DND-41 (cell line): Measurements from ENCODE around the gene SMURF1.

Source experiments
- ATAC-seq: fragments of 200-7000 bp; cut with Tn5 transposase; 3 replicates; pipeline ENCODE4 v1.9.1; 2021; ENCODE audit warnings: low read depth; ENCODE audit not compliant: insufficient read depth
- DNase-seq: peaks from one replicate; pipeline ENCODE4 v3.0.0-alpha.2; 2020
- H2AFZ ChIP-seq: 2 replicates; pipeline ENCODE4 v1.6.0; 2012; ENCODE audit warnings: low read depth, low read length
- H3K27ac ChIP-seq: 2 replicates; pipeline ENCODE4 v1.5.1; 2012; ENCODE audit warnings: low read length, inconsistent platforms
- H3K27me3 ChIP-seq: fragments of 200-600 bp; sonication (generic); 2 replicates; pipeline ENCODE4 v1.6.0; 2012; ENCODE audit warnings: low read length, mild to moderate bottlenecking, inconsistent platforms; ENCODE audit not compliant: insufficient read depth, poor library complexity
- H3K36me3 ChIP-seq: 2 replicates; pipeline ENCODE4 v1.5.1; 2012; ENCODE audit warnings: low read length, inconsistent platforms; ENCODE audit not compliant: insufficient read depth
- H3K4me1 ChIP-seq: 2 replicates; pipeline ENCODE4 v1.5.1; 2012; ENCODE audit warnings: mild to moderate bottlenecking, low read length; ENCODE audit not compliant: insufficient read depth
- H3K4me2 ChIP-seq: 2 replicates; pipeline ENCODE4 v1.6.0; 2012; ENCODE audit warnings: mild to moderate bottlenecking, moderate library complexity, low read length, inconsistent platforms; ENCODE audit not compliant: insufficient read depth
- H3K4me3 ChIP-seq, 2 experiments: fragments of 200-600 bp in 1 of 2; shearing (Covaris generic) in 1 of 2; 2 replicates each; pipeline ENCODE4 v1.5.1; 2012 to 2016; ENCODE audit warnings: inconsistent platforms in 2 of 2, low read length in 2 of 2, mild to moderate bottlenecking in 2 of 2, low read depth in 1 of 2, moderate library complexity in 1 of 2
- H3K79me2 ChIP-seq: 2 replicates; pipeline ENCODE4 v1.6.0; 2012; ENCODE audit warnings: low read length, inconsistent platforms; ENCODE audit not compliant: insufficient read depth
- H3K9ac ChIP-seq: 2 replicates; pipeline ENCODE4 v1.6.0; 2012; ENCODE audit warnings: low read depth, mild to moderate bottlenecking, inconsistent platforms, low read length, moderate library complexity
- H3K9me3 ChIP-seq: 2 replicates; pipeline ENCODE4 v1.5.1; 2012; ENCODE audit warnings: low read length, moderate library complexity, mild to moderate bottlenecking, inconsistent platforms; ENCODE audit not compliant: insufficient read depth, severe bottlenecking
- H4K20me1 ChIP-seq: 2 replicates; pipeline ENCODE4 v1.6.0; 2012; ENCODE audit warnings: low read length; ENCODE audit not compliant: insufficient read depth
- CTCF ChIP-seq: IDR thresholded peaks from 2 replicates; pipeline ENCODE4 v1.5.1; 2012; ENCODE audit warnings: borderline replicate concordance, low read length, moderate library complexity, mild to moderate bottlenecking; ENCODE audit not compliant: poor library complexity, severe bottlenecking; ENCODE audit errors: extremely low read depth
- EZH2 ChIP-seq: IDR thresholded peaks from 3 replicates; pipeline ENCODE4 v1.6.1; 2012; ENCODE audit warnings: borderline replicate concordance, low read depth, mild to moderate bottlenecking, moderate library complexity, low read length, inconsistent platforms; ENCODE audit not compliant: severe bottlenecking

Gene SMURF1

GRCh38 chr7:98985406-98985805, 158.5 kb downstream of the SMURF1 start:
- H3K9ac ChIP-seq: no peak overlapping the region
- H4K20me1 ChIP-seq: 0 out of 2 replicates have a peak, but pooled peaks cover 7% of the 10 kb centered on the region
- ATAC-seq (no peak), DNase-seq (no peak)
- H3K36me3 ChIP-seq: peaks cover 97% of the 10 kb centered on the region
- no peaks in the 10 kb centered on the region for H3K9me3 ChIP-seq
- no peak overlapping the region for H3K4me2 ChIP-seq
- H2AFZ ChIP-seq: no peak overlapping the region
- no peak overlapping the region for H3K27ac ChIP-seq
- no peaks in the 10 kb centered on the region for H3K4me1 ChIP-seq
- TF ChIP-seq CTCF (no peak), EZH2 (no peak)
- H3K4me3 ChIP-seq: no peak overlapping the region
- H3K27me3 ChIP-seq: no peaks in the 10 kb centered on the region
- no peaks in the 10 kb centered on the region for H3K79me2 ChIP-seq

GRCh38 chr7:98984126-98984525, 159.8 kb downstream of the SMURF1 start:
- Histone ChIP-seq H3K79me2 (no peaks in the 10 kb centered on the region), H4K20me1 (0 out of 2 replicates have a peak, but pooled peaks cover 6% of the 10 kb centered on the region), H3K9ac (no peak overlapping the region), H3K4me3 (no peak overlapping the region), H3K4me1 (no peaks in the 10 kb centered on the region), H3K4me2 (no peak overlapping the region), H3K36me3 (peaks cover 100% of the 10 kb centered on the region), H3K27ac (no peak overlapping the region), H2AFZ (no peak overlapping the region), H3K27me3 (no peaks in the 10 kb centered on the region), H3K9me3 (no peaks in the 10 kb centered on the region)
- ATAC-seq (no peak), DNase-seq (no peak)
- TF ChIP-seq EZH2 (no peak), CTCF (no peak)

GRCh38 chr7:98982686-98983085, 161.2 kb downstream of the SMURF1 start:
- Histone ChIP-seq H3K9me3 (no peaks in the 10 kb centered on the region), H3K9ac (no peak overlapping the region), H3K27ac (no peak overlapping the region), H3K36me3 (peaks cover 100% of the 10 kb centered on the region), H3K4me1 (no peaks in the 10 kb centered on the region), H2AFZ (no peak overlapping the region), H3K79me2 (no peaks in the 10 kb centered on the region), H3K27me3 (no peaks in the 10 kb centered on the region), H3K4me2 (no peak overlapping the region), H4K20me1 (0 out of 2 replicates have a peak, but pooled peaks cover 4% of the 10 kb centered on the region), H3K4me3 (no peak overlapping the region)
- DNase-seq: no peak
- no peak for TF ChIP-seq CTCF
- TF ChIP-seq EZH2: no peak
- no peak for ATAC-seq

- H3K4me1 ChIP-seq: no peaks in the 10 kb centered on the region
These were observed 162.2 kb downstream of the SMURF1 start for GRCh38 chr7:98981701-98982100.

More at GRCh38 chr7:98981701-98982100, 162.2 kb downstream of the SMURF1 start:
- Histone ChIP-seq H3K27ac (no peak overlapping the region), H3K9ac (no peak overlapping the region), H4K20me1 (0 out of 2 replicates have a peak, but pooled peaks cover 4% of the 10 kb centered on the region), H3K4me2 (no peak overlapping the region), H3K4me3 (no peak overlapping the region), H3K9me3 (no peaks in the 10 kb centered on the region), H2AFZ (no peak overlapping the region), H3K79me2 (no peaks in the 10 kb centered on the region), H3K27me3 (no peaks in the 10 kb centered on the region), H3K36me3 (peaks cover 100% of the 10 kb centered on the region)
- ATAC-seq (no peak), DNase-seq (no peak)
- TF ChIP-seq CTCF: no peak
- TF ChIP-seq EZH2: no peak
